HG02885 (cell line): ENCODE results near the gene NTSR1.

ENCODE experiments used
- ATAC-seq: cut with Tn5 transposase; IDR thresholded peaks from one replicate; pipeline ENCODE4 v1.9.1; 2021; ENCODE audit warnings: mild to moderate bottlenecking; ENCODE audit not compliant: unreplicated experiment, poor library complexity

The NTSR1 gene

GRCh38 chr20:62706344-62706743 lies 2.3 kb upstream of the NTSR1 start:
- ATAC-seq: no peak

- ATAC-seq: no peak
Observed at GRCh38 chr20:62706857-62707256, 1.8 kb upstream of the NTSR1 start.

GRCh38 chr20:62707276-62707920 lies 1.2 kb upstream of the NTSR1 start:
- no peak for ATAC-seq

- ATAC-seq: no peak
Observed at GRCh38 chr20:62707921-62708521, 615 bp upstream of the NTSR1 start.

GRCh38 chr20:62709537-62709905 lies 885 bp downstream of the NTSR1 start:
- no peak for ATAC-seq

- no peak for ATAC-seq
Observed at GRCh38 chr20:62710221-62710885, 1.7 kb downstream of the NTSR1 start.

GRCh38 chr20:62710886-62711702 lies 2.5 kb downstream of the NTSR1 start:
- ATAC-seq: no peak

- ATAC-seq: no peak
Observed at GRCh38 chr20:62711703-62712101, 3.1 kb downstream of the NTSR1 start.

- ATAC-seq: no peak
Observed at GRCh38 chr20:62712606-62713005, 4.0 kb downstream of the NTSR1 start.

GRCh38 chr20:62714006-62714405 lies 5.4 kb downstream of the NTSR1 start:
- no peak for ATAC-seq

- no peak for ATAC-seq
Observed at GRCh38 chr20:62714799-62715198, 6.2 kb downstream of the NTSR1 start.

GRCh38 chr20:62715201-62715600 lies 6.6 kb downstream of the NTSR1 start:
- ATAC-seq: no peak

GRCh38 chr20:62716198-62716940 lies 7.7 kb downstream of the NTSR1 start:
- no peak for ATAC-seq

- ATAC-seq: no peak
Observed at GRCh38 chr20:62716941-62717310, 8.3 kb downstream of the NTSR1 start.

GRCh38 chr20:62717933-62718332 lies 9.3 kb downstream of the NTSR1 start:
- no peak for ATAC-seq

GRCh38 chr20:62718546-62718945 lies 9.9 kb downstream of the NTSR1 start:
- ATAC-seq: no peak

GRCh38 chr20:62719250-62719935 lies 10.8 kb downstream of the NTSR1 start:
- no peak for ATAC-seq

- ATAC-seq: no peak
Observed at GRCh38 chr20:62721511-62722370, 13.1 kb downstream of the NTSR1 start.

- no peak for ATAC-seq
Observed at GRCh38 chr20:62722627-62723026, 14.0 kb downstream of the NTSR1 start.
